ENCODE results near the gene CDCA5. TPM values are rescaled to one million over a fixed set of nuclear protein-coding genes. Genes with fewer than 3 reads are reported as not detected.
"Not testable (repeated sequence)": the region's sequence is repeated elsewhere in the genome, so short reads cannot be mapped to it uniquely, and the experiment has no call there.

CDCA5 gene
- total RNA-seq, 2 donors from 2014 or later: 3.0 to 7.3 TPM

DNA sequence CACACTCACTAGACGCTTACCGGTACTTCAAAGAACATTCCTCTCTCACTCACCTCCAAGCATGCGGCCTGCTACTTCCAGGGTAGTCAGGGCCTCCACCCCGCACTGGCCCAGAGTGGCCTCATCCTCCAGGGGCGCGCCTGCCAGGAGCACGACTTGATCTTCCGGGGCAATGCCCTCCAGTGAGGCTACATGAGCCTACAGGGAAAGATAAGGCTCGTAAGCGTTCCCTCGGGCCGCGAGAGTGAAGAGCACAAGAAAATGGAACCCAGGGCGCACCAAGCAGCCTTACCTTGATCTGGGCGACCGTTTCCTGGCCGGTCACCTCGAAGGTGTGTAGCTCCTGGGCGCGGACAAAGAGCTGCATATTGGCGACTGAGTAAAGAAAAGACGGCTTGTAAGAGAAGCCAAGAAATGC is 37.6 kb upstream of the CDCA5 start:
- intact Hi-C loops (cut with DNase I, micrococcal nuclease): no loop called here
- ATAC-seq: peak; percentile 27
- peak; percentile 55 to 56 for DNase-seq

DNA sequence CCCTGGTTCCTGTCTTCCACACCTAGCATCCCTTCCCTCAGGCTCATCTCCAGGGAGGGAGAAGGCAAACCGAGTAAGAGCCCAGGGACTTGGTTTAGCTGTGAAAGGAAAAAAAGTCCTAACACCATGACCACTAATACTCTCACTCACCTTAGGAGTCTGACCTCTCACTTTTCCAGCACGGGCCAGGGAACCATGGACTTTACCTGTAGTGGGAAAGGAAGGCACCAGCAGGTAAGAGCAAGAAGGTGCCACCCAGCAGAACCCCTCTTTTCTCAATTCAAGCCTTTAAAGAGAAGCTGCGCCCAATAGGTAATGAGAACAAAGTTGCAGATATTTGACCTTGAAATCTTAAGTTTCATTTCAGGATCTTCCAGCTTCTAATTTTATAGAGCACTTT is 37.0 kb upstream of the CDCA5 start:
- peak in 1 of 2 donors; percentile 5 for DNase-seq
- no peak for ATAC-seq
- intact Hi-C loops (cut with DNase I, micrococcal nuclease): no loop called here

DNA sequence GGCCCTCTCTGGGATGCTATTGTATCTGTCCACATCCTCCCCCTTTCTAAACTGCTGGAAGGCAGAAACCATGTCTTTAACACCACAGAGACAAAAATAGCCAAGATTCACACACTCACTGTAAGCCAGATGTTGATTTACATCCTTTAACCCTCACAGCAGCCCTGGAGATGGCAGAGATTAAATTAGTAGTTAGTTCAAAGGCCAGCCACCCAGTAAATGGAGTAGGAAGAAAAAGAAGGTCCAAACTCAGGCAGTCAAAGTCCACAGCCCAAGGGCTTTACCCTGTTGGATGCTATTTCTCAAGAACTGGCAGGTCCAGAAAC is 35.8 kb upstream of the CDCA5 start:
- DNase-seq: no peak
- intact Hi-C loops (cut with DNase I, micrococcal nuclease): no loop called here

DNA sequence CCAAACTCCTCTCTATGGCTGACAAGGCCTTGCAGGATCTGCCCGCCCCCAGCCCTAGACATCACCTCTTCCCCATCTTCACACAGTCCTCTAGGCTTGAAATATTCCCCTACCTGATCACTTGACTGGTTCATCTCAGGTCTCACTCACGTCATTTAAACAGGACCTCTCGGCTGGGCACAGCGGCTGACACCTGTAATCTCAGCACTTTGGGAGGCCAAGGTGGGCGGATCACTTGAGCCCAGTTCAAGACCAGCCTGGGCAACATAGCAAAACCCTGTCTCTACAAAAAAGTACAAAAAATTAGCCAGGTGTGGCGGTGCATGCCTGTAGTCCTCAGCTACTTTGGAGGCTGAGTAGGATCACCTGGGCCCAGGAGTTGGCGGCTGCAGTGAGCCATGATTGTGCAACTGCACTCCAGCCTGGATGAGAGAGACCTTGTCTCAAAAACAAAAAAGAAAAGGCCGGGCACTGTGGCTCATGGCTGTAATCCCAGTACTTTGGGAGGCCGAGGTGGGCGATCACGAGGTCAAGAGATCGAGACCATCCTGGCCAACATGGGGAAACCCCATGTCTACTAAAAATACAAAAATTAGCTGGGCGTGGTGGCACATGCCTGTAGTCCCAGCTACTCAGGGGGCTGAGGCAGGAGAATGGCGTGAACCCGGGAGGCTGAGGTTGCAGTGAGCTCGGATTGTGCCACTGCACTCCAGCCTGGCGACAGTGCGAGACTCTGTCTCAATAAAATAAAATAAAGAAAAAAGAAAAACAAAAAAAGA is 35.2 kb upstream of the CDCA5 start:
- DNase-seq: peak in 1 of 2 donors; percentile 29
- intact Hi-C loops (cut with DNase I, micrococcal nuclease); ATAC-seq: not testable (repeated sequence)

More for the DNA sequence above, 35.8 kb upstream of the CDCA5 start:
- no peak for ATAC-seq

DNA sequence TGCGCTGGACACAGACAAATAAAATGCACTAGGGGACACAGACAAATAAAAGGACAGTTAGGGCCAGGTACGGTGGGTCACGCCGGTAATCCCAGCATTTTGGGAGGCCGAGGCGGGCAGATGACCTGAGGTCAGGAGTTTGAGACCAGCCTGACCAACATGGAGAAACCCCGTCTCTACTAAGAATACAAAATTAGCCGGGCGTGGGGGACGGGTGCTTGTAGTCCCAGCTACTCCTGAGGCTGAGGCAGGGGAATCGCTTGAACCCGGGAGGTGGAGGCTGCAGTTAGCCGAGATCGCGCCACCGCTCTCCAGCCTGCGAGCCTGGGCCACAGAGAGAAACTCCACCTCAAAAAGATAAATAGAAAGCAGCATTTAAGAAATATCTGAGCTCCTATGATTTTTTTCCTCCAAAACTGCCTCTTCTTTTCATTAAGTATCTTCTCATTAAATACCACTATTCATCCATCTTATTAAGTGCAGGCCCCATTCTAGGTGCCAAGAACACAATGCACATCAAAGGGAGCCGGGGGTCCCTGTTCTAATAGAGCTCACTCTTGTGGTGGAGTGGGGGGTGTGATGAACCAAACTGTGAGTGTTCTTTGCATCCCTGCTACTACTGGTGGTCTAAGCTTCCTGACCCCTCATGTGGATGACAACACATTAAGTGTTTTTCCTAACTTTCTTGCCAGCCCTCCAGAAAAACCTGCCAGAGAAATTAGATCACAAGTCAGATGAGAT is 34.4 kb upstream of the CDCA5 start:
- intact Hi-C loops (cut with DNase I, micrococcal nuclease): no loop called here
- DNase-seq (peak in 1 of 2 donors; percentile 15), ATAC-seq (no peak)

DNA sequence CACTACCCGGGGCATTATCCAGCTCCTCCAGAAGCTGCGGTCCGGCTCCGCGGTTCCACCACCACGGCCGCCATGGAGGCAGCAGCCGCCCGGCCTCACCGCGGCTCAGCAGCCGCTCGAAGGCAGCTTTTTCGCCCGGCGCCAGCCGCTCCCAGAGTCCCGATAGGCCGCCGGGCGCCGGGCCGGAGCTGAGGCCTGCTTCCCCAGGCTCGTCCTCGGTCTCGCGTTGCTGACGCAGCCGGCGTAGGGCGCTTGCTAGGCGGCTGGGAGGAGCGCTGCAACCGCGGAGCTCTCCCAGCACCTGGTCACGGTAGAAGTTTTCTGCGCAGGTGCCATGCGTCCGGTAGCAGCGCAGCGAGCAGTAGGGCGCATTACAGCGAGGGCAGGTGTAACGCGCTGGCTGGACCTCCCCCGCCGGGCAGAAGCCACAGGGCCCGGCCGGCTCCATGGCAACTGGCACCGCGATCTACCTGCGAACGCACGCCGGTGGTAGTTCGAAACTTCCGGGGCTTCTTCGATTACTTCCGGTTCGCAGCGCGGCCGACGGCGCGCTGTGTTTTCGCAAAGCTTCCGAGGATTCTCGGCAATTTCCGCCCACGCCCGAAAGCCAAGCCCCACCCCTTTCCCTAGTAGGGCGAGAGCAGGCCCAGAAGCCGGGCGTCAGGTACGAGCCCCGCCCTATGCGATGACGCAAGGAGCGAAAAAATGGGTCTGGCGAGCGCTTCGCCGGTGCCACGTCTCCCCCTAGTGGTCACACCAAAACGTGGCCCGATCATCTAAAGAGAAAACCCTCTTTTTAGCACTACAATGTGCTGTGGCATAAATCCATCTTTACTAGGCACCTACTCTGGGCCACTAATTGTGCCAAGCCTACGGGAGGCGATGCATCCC is 33.6 kb upstream of the CDCA5 start, which contains the start of gene ZNHIT2:
Gene ZNHIT2, minus strand, starts transcription at position 496 of the 891 bp plus-strand sequence. Its CDS starts 48 bp downstream, at position 448.
- peak; percentile 99 to 100 for DNase-seq
- intact Hi-C loops (cut with DNase I, micrococcal nuclease): no loop called here
- peak; percentile 74 for ATAC-seq

DNA sequence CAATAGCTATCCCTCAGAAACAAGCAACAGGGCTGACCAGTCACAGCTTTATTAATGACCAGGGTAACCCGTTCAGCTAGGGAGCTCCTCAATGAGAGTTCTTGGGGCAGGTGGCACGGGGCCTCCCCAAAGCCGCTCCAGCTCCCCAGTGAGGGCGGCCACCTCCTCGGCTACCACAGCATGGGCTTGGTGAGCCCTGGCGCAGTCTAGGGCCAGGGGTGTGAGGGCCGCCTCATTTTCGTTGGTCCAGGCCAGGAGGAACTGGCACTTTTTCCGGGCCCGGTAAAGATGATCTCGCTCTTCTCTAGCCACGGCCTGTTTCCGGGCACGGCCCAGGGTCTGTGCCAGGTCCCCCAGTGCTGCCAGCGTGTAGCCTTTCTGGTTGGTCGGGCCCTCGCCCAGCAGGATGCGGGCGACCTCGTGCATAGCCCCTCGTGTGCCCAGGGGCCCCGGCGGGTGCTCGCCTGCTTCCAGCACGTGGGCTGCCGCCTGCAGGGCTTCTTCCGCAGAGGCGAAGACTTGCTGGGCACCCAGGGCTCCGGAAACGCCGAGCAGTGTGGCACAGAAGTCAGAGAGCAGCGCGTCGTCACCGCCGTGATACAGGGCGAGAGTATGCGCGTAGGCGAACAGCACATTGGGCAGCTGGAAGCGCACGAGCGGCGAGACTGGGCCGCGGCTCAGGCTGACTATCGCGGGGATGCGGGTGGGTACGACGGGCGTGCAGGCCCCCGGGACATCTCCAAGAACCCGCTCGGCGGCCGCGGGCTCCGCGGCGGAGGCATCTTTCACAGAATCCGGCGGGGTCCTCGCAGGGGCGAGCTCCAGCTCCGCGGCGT is 32.7 kb upstream of the CDCA5 start:
- intact Hi-C loops (cut with DNase I, micrococcal nuclease): no loop called here
- DNase-seq: peak; percentile 54 to 60
- ATAC-seq: peak; percentile 23

DNA sequence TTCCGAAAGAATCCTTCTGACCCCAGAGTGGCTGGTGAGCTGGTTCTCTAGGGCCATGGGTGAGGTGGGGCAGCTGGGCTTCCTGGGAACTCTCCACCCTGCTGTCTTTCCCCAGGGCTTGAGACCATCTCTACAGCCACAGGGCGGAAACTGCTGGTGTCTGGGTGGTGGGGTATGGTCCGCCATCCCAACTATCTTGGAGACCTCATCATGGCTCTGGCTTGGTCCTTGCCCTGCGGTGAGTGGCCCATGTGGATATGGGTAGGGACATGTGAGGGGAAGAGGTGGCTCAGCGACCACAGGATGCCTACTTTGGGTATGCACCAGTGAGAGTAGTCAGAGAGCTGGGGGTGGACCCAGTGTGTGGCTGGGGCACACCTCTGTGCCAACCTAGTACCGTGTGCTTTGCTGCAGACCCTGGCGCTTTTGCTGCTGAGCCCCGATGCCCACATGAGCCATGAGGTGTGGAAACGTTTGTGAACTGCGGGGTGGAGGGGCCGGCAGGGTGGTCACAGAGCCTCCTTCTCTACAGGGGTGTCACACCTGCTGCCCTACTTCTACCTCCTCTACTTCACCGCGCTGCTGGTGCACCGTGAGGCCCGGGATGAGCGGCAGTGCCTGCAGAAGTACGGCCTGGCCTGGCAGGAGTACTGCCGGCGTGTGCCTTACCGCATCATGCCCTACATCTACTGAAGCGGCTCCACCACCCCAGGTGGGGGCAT is 31.7 kb upstream of the CDCA5 start:
- intact Hi-C loops (cut with DNase I, micrococcal nuclease): no loop called here
- peak in 1 of 2 donors; percentile 26 for DNase-seq
- no peak for ATAC-seq

DNA sequence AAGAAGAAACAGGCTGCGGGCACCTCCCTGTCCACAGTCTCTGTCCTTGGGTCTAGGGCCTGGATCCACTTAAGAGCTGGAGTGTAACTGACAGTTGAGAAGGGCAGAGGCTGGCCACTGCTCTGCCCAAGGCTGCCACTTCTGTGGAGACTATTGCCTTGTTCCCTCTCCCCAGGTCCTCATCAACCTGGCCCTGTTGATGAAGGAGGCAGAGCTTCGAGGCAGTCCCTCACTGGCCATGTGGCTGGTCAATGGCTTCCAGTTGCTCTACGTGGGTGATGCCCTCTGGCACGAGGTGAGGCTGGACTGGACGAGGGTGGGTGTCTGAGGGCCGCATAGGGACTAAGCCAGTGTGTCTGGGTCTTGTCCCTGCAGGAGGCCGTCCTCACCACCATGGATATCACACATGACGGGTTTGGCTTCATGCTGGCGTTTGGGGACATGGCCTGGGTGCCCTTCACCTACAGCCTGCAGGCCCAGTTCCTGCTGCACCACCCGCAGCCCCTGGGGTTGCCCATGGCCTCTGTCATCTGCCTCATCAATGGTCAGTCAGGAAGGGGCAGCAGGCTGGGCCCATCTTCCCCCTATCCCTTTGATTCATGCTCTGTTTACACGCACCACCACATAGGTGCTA is 30.8 kb upstream of the CDCA5 start:
- intact Hi-C loops (cut with DNase I, micrococcal nuclease): no loop called here
- DNase-seq: no peak

DNA sequence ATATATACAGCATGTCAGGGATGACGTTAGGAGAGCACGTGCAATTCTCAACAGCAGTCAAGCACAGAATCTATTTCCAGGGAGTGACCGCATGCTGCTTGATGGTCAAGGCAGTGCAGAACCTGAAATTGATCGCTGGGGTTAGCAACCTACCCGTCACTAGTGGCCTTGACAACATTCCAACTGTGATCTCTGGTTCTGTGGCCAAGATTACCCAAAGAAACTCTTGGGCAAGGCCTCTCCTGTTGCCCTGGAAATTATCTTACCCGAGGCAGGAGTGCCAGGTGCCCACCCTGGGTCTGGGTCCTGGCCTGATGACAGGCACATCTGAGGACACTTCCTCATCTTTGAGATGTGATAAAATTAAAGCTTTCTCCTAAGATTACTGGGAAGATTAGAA is 30.0 kb upstream of the CDCA5 start:
- no peak for ATAC-seq
- no peak for DNase-seq
- intact Hi-C loops (cut with DNase I, micrococcal nuclease): no loop called here

More for the DNA sequence above, 30.8 kb upstream of the CDCA5 start:
- no peak for ATAC-seq

DNA sequence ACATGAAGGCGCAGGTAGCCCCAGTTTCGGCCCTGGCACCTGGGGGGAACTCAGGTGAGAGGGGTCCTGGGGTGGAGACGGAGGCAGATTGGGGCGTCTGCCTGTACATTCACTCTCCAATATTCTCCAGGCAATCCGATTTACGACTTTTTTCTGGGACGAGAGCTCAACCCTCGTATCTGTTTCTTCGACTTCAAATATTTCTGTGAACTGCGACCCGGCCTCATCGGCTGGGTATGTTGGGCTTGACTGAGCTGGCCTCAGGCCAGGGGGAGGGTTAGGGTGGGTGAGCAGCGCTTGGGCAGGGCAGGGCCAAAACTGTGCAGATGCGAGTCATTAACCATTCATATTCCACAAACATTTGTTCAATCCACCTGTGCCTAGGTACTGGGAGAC is 29.5 kb upstream of the CDCA5 start:
- no peak for ATAC-seq
- intact Hi-C loops (cut with DNase I, micrococcal nuclease): no loop called here
- DNase-seq: peak in 1 of 2 donors; percentile 52

DNA sequence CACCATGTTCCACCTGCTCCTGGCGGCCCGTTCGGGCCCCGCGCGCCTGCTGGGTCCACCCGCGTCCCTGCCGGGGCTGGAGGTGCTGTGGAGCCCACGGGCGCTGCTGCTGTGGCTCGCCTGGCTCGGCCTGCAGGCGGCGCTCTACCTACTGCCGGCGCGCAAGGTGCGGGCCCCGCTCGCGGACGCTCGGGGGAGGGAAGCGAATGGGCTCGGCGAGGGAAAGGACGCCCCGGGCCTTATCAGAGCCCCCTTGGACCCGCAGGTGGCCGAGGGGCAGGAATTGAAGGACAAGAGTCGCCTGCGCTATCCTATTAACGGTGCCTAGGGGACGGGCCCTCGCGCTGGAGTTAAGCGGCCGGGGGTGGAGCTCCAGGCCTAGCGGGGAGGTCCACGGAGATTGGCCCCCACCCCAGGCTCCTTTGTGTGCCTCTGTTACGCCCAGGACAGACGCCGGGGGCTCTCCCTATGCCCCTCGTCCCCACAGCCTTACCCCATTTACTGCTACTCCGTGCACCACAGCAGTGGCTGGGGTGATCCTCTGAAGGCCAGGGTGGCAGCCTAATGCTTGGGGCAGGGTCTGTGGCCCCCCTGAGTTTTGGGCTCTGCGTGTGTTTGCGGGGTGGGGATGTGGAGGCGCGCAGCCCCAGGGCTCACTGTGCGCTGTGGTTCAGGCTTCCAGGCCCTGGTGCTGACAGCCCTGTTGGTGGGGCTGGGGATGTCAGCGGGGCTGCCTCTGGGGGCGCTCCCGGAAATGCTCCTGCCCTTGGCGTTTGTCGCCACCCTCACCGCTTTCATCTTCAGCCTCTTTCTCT is 28.9 kb upstream of the CDCA5 start:
- intact Hi-C loops (cut with DNase I, micrococcal nuclease): no loop called here
- DNase-seq (peak; percentile 58 to 84), ATAC-seq (peak; percentile 62)

DNA sequence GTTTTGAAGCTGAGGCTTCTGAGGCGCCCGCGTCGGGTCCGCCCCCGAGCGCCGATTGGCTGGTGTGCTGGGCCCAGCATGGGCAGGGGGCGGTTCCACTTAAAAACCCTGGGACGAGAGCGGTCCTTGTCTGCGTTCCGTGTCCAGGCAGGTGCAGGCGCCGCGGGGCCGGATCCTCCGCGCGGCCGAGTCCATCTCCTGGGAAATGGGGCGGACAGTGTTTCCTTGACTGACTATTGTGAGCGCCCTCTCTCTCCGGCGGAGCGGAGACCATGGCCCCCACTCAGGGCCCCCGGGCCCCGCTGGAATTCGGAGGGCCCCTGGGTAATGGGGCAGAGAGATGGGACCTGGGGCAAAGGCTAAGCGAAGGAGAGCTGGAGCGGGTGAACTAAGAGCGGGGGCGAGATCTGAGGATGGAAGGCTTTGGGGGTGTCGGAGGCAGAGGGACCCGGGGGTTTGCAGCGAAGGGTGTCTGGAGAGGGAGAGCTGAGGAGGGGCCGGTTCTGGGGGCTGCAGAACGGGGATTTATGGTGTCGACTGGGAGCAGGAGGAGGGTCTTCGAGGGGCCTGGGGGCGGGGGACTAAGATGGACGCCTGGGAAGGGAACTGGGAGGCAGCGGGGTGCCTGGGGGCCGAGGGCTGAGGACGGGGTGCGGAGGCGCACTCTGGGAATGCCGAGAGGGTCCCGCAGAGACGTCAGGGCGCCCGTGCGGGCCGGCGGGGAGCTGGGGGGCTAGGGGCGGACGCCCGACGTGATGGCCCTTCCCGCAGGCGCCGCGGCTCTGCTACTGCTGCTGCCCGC is 28.1 kb upstream of the CDCA5 start, which contains the start of gene TM7SF2:
Gene TM7SF2, plus strand, starts transcription at position 129 of the 802 bp plus-strand sequence. Its CDS starts 144 bp downstream, at position 273.
- intact Hi-C loops (cut with DNase I, micrococcal nuclease): no loop called here
- ATAC-seq (peak; percentile 82), DNase-seq (peak; percentile 98 to 99)

DNA sequence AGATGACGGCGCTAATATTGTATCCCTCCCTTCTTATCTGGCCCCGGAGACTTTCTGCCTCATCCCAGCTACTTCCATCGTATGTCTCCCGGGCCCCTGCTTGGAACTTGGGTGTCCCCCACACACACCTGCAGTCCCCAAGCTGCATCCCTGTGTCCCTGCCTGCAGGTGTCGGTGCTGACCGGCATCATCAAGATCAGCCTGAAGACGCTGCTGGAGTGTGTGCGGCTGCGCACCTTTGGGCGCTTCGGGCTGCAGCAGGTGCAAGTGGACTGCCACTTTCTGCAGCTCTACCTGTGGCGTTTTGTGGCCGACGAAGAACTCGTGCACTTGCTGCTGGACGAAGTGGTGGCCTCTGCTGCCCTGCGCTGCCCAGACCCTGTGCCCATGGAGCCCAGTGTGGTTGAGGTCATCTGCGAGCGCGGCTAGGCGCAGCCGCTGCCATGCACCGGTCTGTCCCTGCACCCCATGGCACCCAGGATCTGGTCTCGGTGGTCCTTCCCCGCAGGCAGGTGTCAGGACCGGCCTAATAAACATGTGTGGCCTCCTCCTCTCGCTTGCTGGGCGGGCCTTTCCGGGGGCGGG is 27.4 kb upstream of the CDCA5 start:
- no peak for DNase-seq
- no peak for ATAC-seq
- intact Hi-C loops (cut with DNase I, micrococcal nuclease): no loop called here

DNA sequence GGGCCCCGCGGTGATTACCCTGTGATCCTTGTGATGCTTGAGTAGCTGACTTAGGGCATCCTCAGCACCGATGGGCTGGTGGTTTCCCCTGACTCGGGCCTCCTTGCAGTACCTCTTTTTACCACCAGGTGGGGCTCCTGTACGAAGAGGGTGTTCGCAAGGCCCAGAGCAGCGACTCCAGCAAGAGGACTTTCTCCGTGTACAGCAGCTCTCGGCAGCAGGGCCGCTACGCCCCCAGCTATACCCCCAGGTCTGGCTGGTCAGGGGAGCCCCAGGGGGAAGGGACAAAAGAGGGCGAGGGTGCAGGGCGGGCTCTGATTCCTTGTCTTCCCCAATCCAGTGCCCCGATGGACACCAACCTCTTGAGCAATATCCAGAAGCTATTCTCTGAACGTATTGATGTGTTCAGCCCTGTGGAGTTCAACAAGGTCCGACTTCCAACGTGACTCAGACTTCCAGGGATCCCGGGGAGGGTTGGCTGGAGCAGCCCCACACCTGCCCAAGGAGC is 26.6 kb upstream of the CDCA5 start:
- intact Hi-C loops (cut with DNase I, micrococcal nuclease): no loop called here
- ATAC-seq: peak; percentile 41
- DNase-seq: peak; percentile 81 to 94

All from left colon (tissue), 2 donors.